HL-60/S4 (cell line): ENCODE results near the gene DDX11.
"Not testable (repeated sequence)": the region's sequence is repeated elsewhere in the genome, so short reads cannot be mapped to it uniquely, and the experiment has no call there.

Experiments
- in situ Hi-C: fragments of 300-500 bp; cut with MboI; formaldehyde crosslinking; loops from 2 replicates; pipeline ENCODE4 v1.14.3; 2022; ENCODE audit warnings: low sequenced_read_pairs

DDX11 gene

GRCh38 chr12:31073527-31074332 is at the start of gene DDX11:
Gene DDX11 (plus strand): TSS chr12:31073860. CDS start chr12:31078394, 4,534 bp downstream.
- in situ Hi-C loops: not testable (repeated sequence)

GRCh38 chr12:31026202-31026601 is 47.5 kb upstream of the DDX11 start:
- in situ Hi-C loops: no loop called here

- in situ Hi-C loops: not testable (repeated sequence)
These were observed 46.7 kb upstream of the DDX11 start for GRCh38 chr12:31027006-31027405.

GRCh38 chr12:31029468-31029867 is 44.2 kb upstream of the DDX11 start:
- in situ Hi-C loops: no loop called here

- in situ Hi-C loops: no loop called here
These were observed 43.6 kb upstream of the DDX11 start for GRCh38 chr12:31029916-31030562.

- in situ Hi-C loops: no loop called here
These were observed 41.7 kb upstream of the DDX11 start for GRCh38 chr12:31031951-31032335.

- in situ Hi-C loops: no loop called here
These were observed 40.5 kb upstream of the DDX11 start for GRCh38 chr12:31033146-31033545.

GRCh38 chr12:31033681-31034080 is 40.0 kb upstream of the DDX11 start:
- in situ Hi-C loops: no loop called here

- in situ Hi-C loops: no loop called here
These were observed 39.3 kb upstream of the DDX11 start for GRCh38 chr12:31034372-31034771.

- in situ Hi-C loops: no loop called here
These were observed 38.4 kb upstream of the DDX11 start for GRCh38 chr12:31035226-31035625.

- in situ Hi-C loops: no loop called here
These were observed 37.5 kb upstream of the DDX11 start for GRCh38 chr12:31035967-31036665.

GRCh38 chr12:31037028-31037427 is 36.6 kb upstream of the DDX11 start:
- in situ Hi-C loops: no loop called here

- in situ Hi-C loops: no loop called here
These were observed 35.7 kb upstream of the DDX11 start for GRCh38 chr12:31037931-31038330.

- in situ Hi-C loops: no loop called here
These were observed 32.6 kb upstream of the DDX11 start for GRCh38 chr12:31041033-31041564.

- in situ Hi-C loops: not testable (repeated sequence)
These were observed 23.5 kb upstream of the DDX11 start for GRCh38 chr12:31050143-31050542.

GRCh38 chr12:31050548-31050947 is 23.1 kb upstream of the DDX11 start:
- in situ Hi-C loops: not testable (repeated sequence)

- in situ Hi-C loops: not testable (repeated sequence)
These were observed 22.0 kb upstream of the DDX11 start for GRCh38 chr12:31051692-31052091.

GRCh38 chr12:31052121-31052520 is 21.5 kb upstream of the DDX11 start:
- in situ Hi-C loops: not testable (repeated sequence)

GRCh38 chr12:31052666-31053439 is 20.8 kb upstream of the DDX11 start:
- in situ Hi-C loops: not testable (repeated sequence)

- in situ Hi-C loops: not testable (repeated sequence)
These were observed 19.7 kb upstream of the DDX11 start for GRCh38 chr12:31053944-31054343.

- in situ Hi-C loops: no loop called here
These were observed 16.0 kb upstream of the DDX11 start for GRCh38 chr12:31057671-31058070.
